ENCODE data around the gene C3orf70.

DNA sequence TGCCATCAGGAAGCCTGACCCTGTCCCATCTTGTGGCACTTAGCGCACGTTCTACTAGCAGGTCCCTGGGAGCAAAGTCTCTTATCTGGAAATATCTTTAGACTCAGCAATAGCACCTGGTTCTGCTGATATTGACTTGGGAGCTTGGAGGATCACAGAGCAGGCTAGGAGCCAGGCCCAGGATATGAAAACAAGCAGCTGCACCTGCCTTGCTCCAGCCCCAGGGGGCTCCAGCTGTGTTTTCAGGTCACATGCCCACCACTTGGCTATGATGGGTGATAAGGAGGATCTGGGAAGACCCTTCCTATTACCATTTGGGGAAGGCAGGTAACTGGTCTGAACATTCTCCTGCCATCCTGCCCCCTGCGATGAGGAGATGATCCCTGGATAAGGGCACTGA is 87.8 kb downstream of the C3orf70 start:
- TF ChIP-seq EP300 (IDR thresholded peaks at IDR 0.05; ENCODE audit: borderline replicate concordance), result no peak
- no peak for TF ChIP-seq USF1 (IDR thresholded peaks at IDR 0.05)
- no peak for TF ChIP-seq RAD21 (IDR thresholded peaks at IDR 0.05; ENCODE audit: low read depth)
- no peak for TF ChIP-seq YY1 (IDR thresholded peaks at IDR 0.05; ENCODE audit: low read depth)
- TF ChIP-seq TAF1 (IDR thresholded peaks at IDR 0.05; ENCODE audit: low read depth), result no peak

Measured in Ishikawa (cell line).